GM18508 (cell line): Measurements from ENCODE around the gene CLSTN2.

ENCODE experiments used
- ATAC-seq: cut with Tn5 transposase; IDR thresholded peaks from one replicate; pipeline ENCODE4 v1.9.1; 2021; ENCODE audit warnings: moderate number of reproducible peaks; ENCODE audit not compliant: insufficient read depth, unreplicated experiment

CLSTN2 gene

GRCh38 chr3:139935016-139935865, at the start of gene CLSTN2:
CLSTN2 (plus strand) TSS chr3:139935185.
- no peak for ATAC-seq

- ATAC-seq, result no peak
Measured at GRCh38 chr3:139887431-139887830, 47.6 kb upstream of the CLSTN2 start.

- no peak for ATAC-seq
Measured at GRCh38 chr3:139888561-139889140, 46.3 kb upstream of the CLSTN2 start.

- no peak for ATAC-seq
Measured at GRCh38 chr3:139893267-139893962, 41.6 kb upstream of the CLSTN2 start.

- ATAC-seq, result no peak
Measured at GRCh38 chr3:139893963-139894642, 40.9 kb upstream of the CLSTN2 start.

- ATAC-seq, result no peak
Measured at GRCh38 chr3:139894643-139894989, 40.4 kb upstream of the CLSTN2 start.

GRCh38 chr3:139897759-139898158, 37.2 kb upstream of the CLSTN2 start:
- ATAC-seq, result no peak

- no peak for ATAC-seq
Measured at GRCh38 chr3:139906418-139906817, 28.6 kb upstream of the CLSTN2 start.

- ATAC-seq, result no peak
Measured at GRCh38 chr3:139909811-139910210, 25.2 kb upstream of the CLSTN2 start.

- no peak for ATAC-seq
Measured at GRCh38 chr3:139916271-139916670, 18.7 kb upstream of the CLSTN2 start.

GRCh38 chr3:139917226-139917785, 17.7 kb upstream of the CLSTN2 start:
- no peak for ATAC-seq

- no peak for ATAC-seq
Measured at GRCh38 chr3:139928708-139929505, 6.1 kb upstream of the CLSTN2 start.

- no peak for ATAC-seq
Measured at GRCh38 chr3:139930211-139930610, 4.8 kb upstream of the CLSTN2 start.

- ATAC-seq, result no peak
Measured at GRCh38 chr3:139933766-139934165, 1.2 kb upstream of the CLSTN2 start.

- ATAC-seq, result no peak
Measured at GRCh38 chr3:139934613-139935015, 371 bp upstream of the CLSTN2 start.

GRCh38 chr3:139935866-139936817, 1.2 kb downstream of the CLSTN2 start:
- no peak for ATAC-seq

- no peak for ATAC-seq
Measured at GRCh38 chr3:139937674-139938279, 2.8 kb downstream of the CLSTN2 start.

GRCh38 chr3:139939681-139940190, 4.8 kb downstream of the CLSTN2 start:
- no peak for ATAC-seq
